CD14-positive monocyte (primary cell): ENCODE data around the gene AKR1C1. TPM values are rescaled to one million over a fixed set of nuclear protein-coding genes. Genes with fewer than 3 reads are reported as not detected.

Source experiments
- DNase-seq, 3 donors: peaks; one replicate each; pipeline ENCODE4 v3.0.0-alpha.2; 2011 to 2022
- H2AFZ ChIP-seq: 2 replicates; pipeline ENCODE4 v1.6.0; 2012; ENCODE audit warnings: mild to moderate bottlenecking, low read depth, low read length, inconsistent platforms; ENCODE audit not compliant: insufficient read depth, poor library complexity, severe bottlenecking
- H3K27ac ChIP-seq, 2 donors: 1 replicate in 1 of 2; 2 replicates in 1 of 2; pipeline ENCODE4 v1.5.1; 2012 to 2013; ENCODE audit warnings: low read length in 2 of 2, control low read depth in 1 of 2, inconsistent platforms in 1 of 2, low read depth in 1 of 2, mild to moderate bottlenecking in 1 of 2
- H3K27me3 ChIP-seq, 2 donors: one replicate each; pipeline versions ENCODE4 v1.6.0 to v1.6.1; 2011 to 2013; ENCODE audit warnings: low read length in 2 of 2; ENCODE audit not compliant: control insufficient read depth in 2 of 2, insufficient read depth in 2 of 2
- H3K36me3 ChIP-seq, 2 donors: replicated peaks in 1 of 2; 1 replicate in 1 of 2; 2 replicates in 1 of 2; pipeline versions ENCODE4 v1.5.1 to v1.6.1; 2012 to 2013; ENCODE audit warnings: low read length in 2 of 2, control low read depth in 1 of 2, inconsistent platforms in 1 of 2, mild to moderate bottlenecking in 1 of 2; ENCODE audit not compliant: insufficient read depth in 2 of 2, control insufficient read depth in 1 of 2
- H3K4me1 ChIP-seq, 2 donors: 1 replicate in 1 of 2; 2 replicates in 1 of 2; pipeline versions ENCODE4 v1.5.1 to v1.6.1; 2012 to 2013; ENCODE audit warnings: low read length in 2 of 2, control low read depth in 1 of 2, inconsistent platforms in 1 of 2, mild to moderate bottlenecking in 1 of 2, moderate library complexity in 1 of 2; ENCODE audit not compliant: insufficient read depth in 2 of 2, control insufficient read depth in 1 of 2
- H3K4me2 ChIP-seq: replicated peaks from 2 replicates; pipeline ENCODE3; 2012; ENCODE audit warnings: low read length, moderate library complexity, mild to moderate bottlenecking; ENCODE audit not compliant: poor library complexity, severe bottlenecking; ENCODE audit errors: extremely low read depth
- H3K4me3 ChIP-seq, 3 experiments: fragments of 200-600 bp in 1 of 3; sonication (generic) in 1 of 3; replicated peaks in 1 of 3; 1 replicate in 2 of 3; 2 replicates in 1 of 3; pipeline ENCODE4 v1.5.1; 2011 to 2013; ENCODE audit warnings: low read length in 3 of 3, mild to moderate bottlenecking in 3 of 3, control low read depth in 2 of 3, low read depth in 2 of 3, inconsistent platforms in 1 of 3, moderate library complexity in 1 of 3
- H3K79me2 ChIP-seq: 2 replicates; pipeline ENCODE4 v1.6.0; 2012; ENCODE audit warnings: mild to moderate bottlenecking, control low read depth, inconsistent platforms, low read length, moderate library complexity; ENCODE audit not compliant: insufficient read depth
- H3K9ac ChIP-seq: 2 replicates; pipeline ENCODE4 v1.6.0; 2017; ENCODE audit warnings: low read length, mild to moderate bottlenecking; ENCODE audit not compliant: insufficient read depth, poor library complexity, severe bottlenecking
- H3K9me3 ChIP-seq, 2 donors: replicated peaks in 1 of 2; 1 replicate in 1 of 2; 2 replicates in 1 of 2; pipeline versions ENCODE4 v1.5.1 to v1.6.1; 2012 to 2013; ENCODE audit warnings: low read length in 2 of 2, control low read depth in 1 of 2; ENCODE audit not compliant: control insufficient read depth in 1 of 2, insufficient read depth in 1 of 2
- H4K20me1 ChIP-seq: 2 replicates; pipeline ENCODE4 v1.6.0; 2012; ENCODE audit warnings: mild to moderate bottlenecking, low read length, control low read depth, moderate library complexity; ENCODE audit not compliant: insufficient read depth
- H3K27ac Mint-ChIP-seq, 7 donors: one replicate each; pipeline ENCODE4 v1.8.0; 2020; ENCODE audit warnings: mild to moderate bottlenecking in 7 of 7, mixed read lengths in 7 of 7, moderate library complexity in 6 of 7, inconsistent platforms in 2 of 7
- H3K27me3 Mint-ChIP-seq, 3 donors: one replicate each; pipeline ENCODE4 v1.8.0; 2021 to 2022; ENCODE audit warnings: low read depth in 3 of 3, mild to moderate bottlenecking in 3 of 3, mixed read lengths in 3 of 3, moderate library complexity in 3 of 3, inconsistent platforms in 1 of 3
- H3K36me3 Mint-ChIP-seq, 2 donors: one replicate each; pipeline ENCODE4 v1.8.0; 2020; ENCODE audit warnings: mixed read lengths in 2 of 2, inconsistent platforms in 1 of 2, mild to moderate bottlenecking in 1 of 2
- H3K4me1 Mint-ChIP-seq: one replicate; pipeline ENCODE4 v1.8.0; 2020; ENCODE audit warnings: mild to moderate bottlenecking, mixed read lengths
- H3K4me3 Mint-ChIP-seq, 2 donors: one replicate each; pipeline ENCODE4 v1.8.0; 2020; ENCODE audit warnings: mild to moderate bottlenecking in 2 of 2, mixed read lengths in 2 of 2, moderate library complexity in 1 of 2
- H3K9me3 Mint-ChIP-seq, 7 donors: one replicate each; pipeline ENCODE4 v1.8.0; 2020 to 2022; ENCODE audit warnings: mixed read lengths in 7 of 7, mild to moderate bottlenecking in 6 of 7, moderate library complexity in 6 of 7, inconsistent platforms in 2 of 7
- WGBS: methylation state at CpG from one replicate; pipeline ENCODE4 v1.1.5; 2013; ENCODE audit warnings: missing lambda C conversion rate; ENCODE audit not compliant: insufficient coverage; 5-methylcytosine and 5-hydroxymethylcytosine counted together
- intact Hi-C, 2 donors: fragments of 100-400 bp; cut with micrococcal nuclease; formaldehyde crosslinking; loops; one replicate each; pipeline versions ENCODE4 v1.15.0 to v1.15.1; 2023
- polyA plus RNA-seq, 3 donors: library from polyadenylated mRNA; depleted of rRNA in 1 of 3; unstranded in 2 of 3; stranded (reverse) in 1 of 3; fragments of 300-500 nt in 2 of 3; fragments of >200 nt in 1 of 3; fragmentation: Illumina TruSeq in 2 of 3; gene quantifications; 1 replicate in 2 of 3; 2 replicates in 1 of 3; pipeline ENCODE4 v1.2.3, GENCODE V29; 2012 to 2021
- TF ChIP-seq, protein P1 (sequence below): fragments of 200-600 bp; IDR thresholded peaks from one replicate; pipeline ENCODE4 v1.8.0; 2022; ENCODE audit warnings: antibody characterized with exemption, mild to moderate bottlenecking

Gene AKR1C1
- polyA plus RNA-seq, 3 donors: 0.07 to 0.85 TPM; not detected in 1

DNA sequence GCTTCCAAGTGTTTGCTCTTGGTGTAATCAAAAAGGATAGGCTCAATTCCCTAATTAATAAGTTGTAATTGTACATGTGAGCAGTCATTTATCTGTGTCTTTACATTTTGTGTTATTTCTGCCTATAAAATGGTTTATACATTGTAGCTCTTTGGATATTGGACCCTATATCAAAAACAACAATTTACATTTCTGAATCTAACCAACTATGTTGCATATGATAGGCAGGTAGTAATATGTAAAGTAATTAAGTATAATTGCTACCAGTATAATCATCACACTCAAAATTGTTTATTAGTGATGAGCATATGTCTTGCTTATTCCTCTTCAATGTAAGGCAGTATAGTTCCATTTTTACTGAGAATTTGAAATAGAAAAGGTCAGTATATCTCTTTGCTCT is 13.8 kb downstream of the AKR1C1 start:
- Histone ChIP-seq H3K9me3 (no peaks in the 10 kb centered on the region), H3K27me3 (no peaks in the 10 kb centered on the region), H3K79me2 (no peaks in the 10 kb centered on the region), H2AFZ (no peak overlapping the region), H3K36me3 (no peaks in the 10 kb centered on the region), H3K4me1 (no peaks in the 10 kb centered on the region), H3K27ac (no peak overlapping the region), H4K20me1 (no peaks in the 10 kb centered on the region), H3K4me2 (no peak overlapping the region), H3K9ac (no peak overlapping the region), H3K4me3 (no peak overlapping the region)
- Mint-ChIP-seq H3K4me3 (no peak overlapping the region), H3K27me3 (no peaks in the 10 kb centered on the region), H3K9me3 (no peaks in the 10 kb centered on the region), H3K36me3 (no peaks in the 10 kb centered on the region), H3K4me1 (peaks cover under 1% of the 10 kb centered on the region), H3K27ac (no peak overlapping the region)
- intact Hi-C loops: no loop called here
- no peak for DNase-seq
- TF ChIP-seq, protein P1, sequence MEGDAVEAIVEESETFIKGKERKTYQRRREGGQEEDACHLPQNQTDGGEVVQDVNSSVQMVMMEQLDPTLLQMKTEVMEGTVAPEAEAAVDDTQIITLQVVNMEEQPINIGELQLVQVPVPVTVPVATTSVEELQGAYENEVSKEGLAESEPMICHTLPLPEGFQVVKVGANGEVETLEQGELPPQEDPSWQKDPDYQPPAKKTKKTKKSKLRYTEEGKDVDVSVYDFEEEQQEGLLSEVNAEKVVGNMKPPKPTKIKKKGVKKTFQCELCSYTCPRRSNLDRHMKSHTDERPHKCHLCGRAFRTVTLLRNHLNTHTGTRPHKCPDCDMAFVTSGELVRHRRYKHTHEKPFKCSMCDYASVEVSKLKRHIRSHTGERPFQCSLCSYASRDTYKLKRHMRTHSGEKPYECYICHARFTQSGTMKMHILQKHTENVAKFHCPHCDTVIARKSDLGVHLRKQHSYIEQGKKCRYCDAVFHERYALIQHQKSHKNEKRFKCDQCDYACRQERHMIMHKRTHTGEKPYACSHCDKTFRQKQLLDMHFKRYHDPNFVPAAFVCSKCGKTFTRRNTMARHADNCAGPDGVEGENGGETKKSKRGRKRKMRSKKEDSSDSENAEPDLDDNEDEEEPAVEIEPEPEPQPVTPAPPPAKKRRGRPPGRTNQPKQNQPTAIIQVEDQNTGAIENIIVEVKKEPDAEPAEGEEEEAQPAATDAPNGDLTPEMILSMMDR: no peak

DNA sequence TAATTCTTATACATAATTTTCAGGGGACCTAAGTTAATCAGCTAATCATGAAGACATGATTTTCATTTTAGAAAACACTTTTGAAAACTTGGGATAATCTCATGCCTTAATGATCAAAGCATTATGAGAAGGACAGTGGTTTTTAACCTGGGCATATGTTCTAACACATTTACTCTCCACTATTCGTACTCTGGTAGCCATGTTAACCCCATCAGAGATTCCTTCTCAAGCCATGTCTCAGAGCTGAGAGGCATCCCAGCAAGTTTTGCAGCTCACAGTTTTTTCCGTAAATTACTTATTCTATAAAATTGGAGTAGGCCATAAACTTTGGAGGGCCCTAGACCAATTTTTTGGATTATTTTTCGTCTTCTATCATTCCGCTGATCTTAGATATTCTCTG is 15.7 kb downstream of the AKR1C1 start:
- Histone ChIP-seq H3K36me3 (no peaks in the 10 kb centered on the region), H3K4me3 (no peak overlapping the region), H3K4me2 (no peak overlapping the region), H2AFZ (no peak overlapping the region), H3K27ac (no peak overlapping the region), H4K20me1 (no peaks in the 10 kb centered on the region), H3K4me1 (no peaks in the 10 kb centered on the region), H3K9me3 (no peaks in the 10 kb centered on the region), H3K27me3 (no peaks in the 10 kb centered on the region), H3K79me2 (no peaks in the 10 kb centered on the region), H3K9ac (no peak overlapping the region)
- no CpG with 5 or more reads among the region's 4 CpGs for WGBS
- Mint-ChIP-seq H3K4me1 (peaks cover 2% of the 10 kb centered on the region), H3K27ac (no peak overlapping the region), H3K9me3 (no peaks in the 10 kb centered on the region), H3K27me3 (no peaks in the 10 kb centered on the region), H3K36me3 (no peaks in the 10 kb centered on the region), H3K4me3 (no peak overlapping the region)
- no peak for DNase-seq
- TF ChIP-seq, protein P1: no peak
- intact Hi-C loops: no loop called here
